ENCODE data around the gene MAP1S. TPM values are rescaled to one million over a fixed set of nuclear protein-coding genes. Genes with fewer than 3 reads are reported as not detected.

Gene MAP1S
- total and polyA plus RNA-seq, 2 of the 4 experiments (the other 2 are of a cell fraction), result 6.1 to 48.6 TPM

GRCh38 chr19:17687857-17688784, 31.2 kb upstream of the MAP1S start, which contains the start of gene UNC13A:
TSS of gene UNC13A (minus strand) at chr19:17688354. CDS start at chr19:17688199, 155 bp downstream.
- no peak within 1 kb of the TSS for H3K9ac ChIP-seq (ENCODE audit: low read depth, low read length)
- no peaks in the 10 kb centered on the region for H3K9me3 ChIP-seq (ENCODE audit: control insufficient read depth, insufficient read depth, low read length)
- TF ChIP-seq MXI1 (IDR thresholded peaks at IDR 0.05; ENCODE audit: borderline replicate concordance, low read depth, low read length) (0 out of 2 replicates have a peak, but pooled peaks have one; percentile 34), CHD1 (IDR thresholded peaks at IDR 0.05; ENCODE audit: low read depth, low read length) (no peak), CEBPB (IDR thresholded peaks at IDR 0.05; ENCODE audit: low read depth, low read length) (no peak), MAZ (IDR thresholded peaks at IDR 0.05; ENCODE audit: borderline replicate concordance, low read depth, low read length) (peak; percentile 81)
- H3K18ac ChIP-seq (ENCODE audit: low read depth, low read length), result no peak within 1 kb of the TSS
- no peak within 1 kb of the TSS for H4K91ac ChIP-seq (ENCODE audit: insufficient read depth, low read depth, low read length)
- H3K4me1 ChIP-seq (ENCODE audit: control insufficient read depth, insufficient read depth, low read length), result peaks cover 4% of the 10 kb centered on the region
- no peak within 1 kb of the TSS for H2BK15ac ChIP-seq (ENCODE audit: low read depth, low read length)
- no peak within 1 kb of the TSS for H4K8ac ChIP-seq (ENCODE audit: low read depth in 2 of 2, low read length in 2 of 2)
- H2AFZ ChIP-seq (replicated peaks; ENCODE audit: low read length, poor library complexity), result peak within 1 kb of the TSS; percentile 72
- dilution Hi-C loops (cut with HindIII; ENCODE audit: low sequenced_read_pairs, unreplicated experiment), result no loop called here
- ATAC-seq (ENCODE audit: low read depth) (peak; percentile 99), DNase-seq (peak; percentile 29)
- no peak within 1 kb of the TSS for H2BK120ac ChIP-seq (ENCODE audit: low read depth, low read length)
- intact Hi-C loops (cut with micrococcal nuclease), result no loop called here
- ChIA-PET CTCF (interaction anchor here (0.6 kb wide), 1 partner anchor 76 kb away, joined by 4 read pairs; no protein-coding TSS in a partner anchor), POLR2A (ENCODE audit: unreplicated experiment) (no interaction called here)
- no peak within 1 kb of the TSS for H3K4ac ChIP-seq (ENCODE audit: low read depth, low read length)
- no TSS peak for BruUV-seq (replicated peaks)
- no peak within 1 kb of the TSS for H3K27ac ChIP-seq (ENCODE audit: insufficient read depth, low read length)
- no peak within 1 kb of the TSS for H4K5ac ChIP-seq (ENCODE audit: low read depth, low read length)
- no peak within 1 kb of the TSS for H3K4me3 ChIP-seq (ENCODE audit: insufficient read depth, low read depth, low read length)
- in situ Hi-C loops (cut with MboI; ENCODE audit: low sequenced_read_pairs), result no loop called here
- no peak within 1 kb of the TSS for H3K56ac ChIP-seq (ENCODE audit: extremely low read depth, insufficient read depth, low read length)
- H2BK5ac ChIP-seq (ENCODE audit: low read depth, low read length, poor library complexity, severe bottlenecking), result no peak within 1 kb of the TSS
- peaks cover 5% of the 10 kb centered on the region; the same call in 1 of the 2 replicates for H3K9me1 ChIP-seq (ENCODE audit: insufficient read depth, low read length)
- no peaks in the 10 kb centered on the region for H3K36me3 ChIP-seq (ENCODE audit: control insufficient read depth, insufficient read depth, low read length)
- peaks cover 25% of the 10 kb centered on the region for H3K27me3 ChIP-seq (ENCODE audit: control insufficient read depth, insufficient read depth, low read length)
- no peak within 1 kb of the TSS for H3K14ac ChIP-seq (replicated peaks; ENCODE audit: low read depth, low read length)
- H3K79me1 ChIP-seq (ENCODE audit: low read depth in 1 of 2, low read length in 2 of 2), result no peaks in the 10 kb centered on the region
- H3K4me2 ChIP-seq (ENCODE audit: low read depth, low read length), result peak within 1 kb of the TSS; percentile 71; the same call in 1 of the 2 replicates
- H3K23ac ChIP-seq (ENCODE audit: low read depth, low read length), result no peak within 1 kb of the TSS
- 5% methylated on average over 41 of the region's 77 CpGs; no CpG with 5 or more reads in 1 of the 2 experiments for WGBS, 2 experiments (ENCODE audit: extremely low coverage in 2 of 2, insufficient read length in 1 of 2)
- H2AK5ac ChIP-seq (ENCODE audit: low read depth, low read length), result no peak within 1 kb of the TSS
- H2BK20ac ChIP-seq (ENCODE audit: low read depth, low read length), result no peak within 1 kb of the TSS
- peak within 1 kb of the TSS; percentile 82 for H2AK9ac ChIP-seq (replicated peaks; ENCODE audit: low read depth, low read length, poor library complexity)
- H4K20me1 ChIP-seq (ENCODE audit: insufficient read depth, low read length), result no peaks in the 10 kb centered on the region; the same call in 1 of the 2 replicates
